Pancreas (tissue), 10 donors: ENCODE results near the gene C1QTNF5. TPM values are rescaled to one million over a fixed set of nuclear protein-coding genes. Genes with fewer than 3 reads are reported as not detected.

ENCODE experiments used
- ATAC-seq, 4 donors: fragments of 200-7000 bp; cut with Tn5 transposase; one replicate each; pipeline versions ENCODE4 v1.8.0 to v1.9.1; 2020; ENCODE audit warnings: mild to moderate bottlenecking in 4 of 4, moderate library complexity in 4 of 4
- DNase-seq, 6 donors: peaks; one replicate each; pipeline ENCODE4 v3.0.0-alpha.2; 2020
- FAIRE-seq: peaks from 2 replicates; lab custom pipeline; 2012; peaks lifted over from hg19 to GRCh38; lab: Jason Lieb, UNC
- H3K27ac ChIP-seq, 4 donors: fragments of 200-600 bp; sonication (generic); 1 replicate in 3 of 4; 2 replicates in 1 of 4; pipeline versions ENCODE4 v1.5.0 to v1.8.0; 2020
- H3K27me3 ChIP-seq, 4 donors: fragments of 200-600 bp; one replicate each; pipeline ENCODE4 v1.8.0; 2021
- H3K36me3 ChIP-seq, 3 donors: fragments of 200-600 bp; sonication (generic) in 1 of 3; one replicate each; pipeline versions ENCODE4 v1.5.0 to v1.8.0; 2020 to 2021
- H3K4me1 ChIP-seq, 3 donors: fragments of 200-600 bp; one replicate each; pipeline ENCODE4 v1.8.0; 2021
- H3K4me3 ChIP-seq, 4 donors: fragments of 200-600 bp; sonication (generic) in 2 of 4; one replicate each; pipeline versions ENCODE4 v1.5.0 to v1.8.0; 2020 to 2021
- H3K9me3 ChIP-seq, 4 donors: fragments of 200-600 bp; one replicate each; pipeline ENCODE4 v1.8.0; 2021
- WGBS, 2 donors: extraction: QIAGEN DNeasy Blood & Tissue Kit; methylation state at CpG; one replicate each; pipeline ENCODE4 v1.1.7; 2013; 5-methylcytosine and 5-hydroxymethylcytosine counted together
- intact Hi-C, 3 donors: fragments of 100-400 bp; cut with DNase I; formaldehyde crosslinking; loops; one replicate each; pipeline versions ENCODE4 v1.11.1 to v1.14.2; 2022
- polyA plus RNA-seq, 2 donors: library from polyadenylated mRNA; stranded (reverse); fragments of 200-250 nt; gene quantifications; one replicate each; pipeline ENCODE4 v1.2.3, GENCODE V29; 2013
- total RNA-seq, 6 donors: library from RNA; stranded (reverse); fragmentation: NEBNext Ultra II Directional in 4 of 6; extraction: Animal tissue kit (Norgen Biotek cat#: 25700) in 4 of 6; gene quantifications; one replicate each; pipeline versions ENCODE4 v1.2.1 to v1.2.4, GENCODE V29; 2021 to 2023
- TF ChIP-seq, protein P1 (sequence below), 4 donors: fragments of 200-600 bp; sonication (generic) in 3 of 4; IDR thresholded peaks; one replicate each; pipeline versions ENCODE4 v1.5.0 to v1.8.0; 2021; ENCODE audit warnings: antibody characterized with exemption in 4 of 4
- donor health status: healthy with polysubstance abuse.
- donor health status: DM: no; HTN: no; CAD: no; lungs with moderate emphysema.
- donor health status: DM: no; HTN: no; CAD: no.
- donor health status: control.
- donor health status: control.
- donor health status: Bipolar disorder and iron deficiency.
- donor health status: DM: yes; HTN: yes; CAD: no.
- donor health status: DM: no; HTN: no; CAD: no.
- donor health status: DM: no; HTN: no; CAD: no.
- donor health status: DM: yes; HTN: yes; CAD: no.

C1QTNF5 gene
- total and polyA plus RNA-seq, 8 donors = 6.7 to 27.9 (median 15.7) TPM

DNA sequence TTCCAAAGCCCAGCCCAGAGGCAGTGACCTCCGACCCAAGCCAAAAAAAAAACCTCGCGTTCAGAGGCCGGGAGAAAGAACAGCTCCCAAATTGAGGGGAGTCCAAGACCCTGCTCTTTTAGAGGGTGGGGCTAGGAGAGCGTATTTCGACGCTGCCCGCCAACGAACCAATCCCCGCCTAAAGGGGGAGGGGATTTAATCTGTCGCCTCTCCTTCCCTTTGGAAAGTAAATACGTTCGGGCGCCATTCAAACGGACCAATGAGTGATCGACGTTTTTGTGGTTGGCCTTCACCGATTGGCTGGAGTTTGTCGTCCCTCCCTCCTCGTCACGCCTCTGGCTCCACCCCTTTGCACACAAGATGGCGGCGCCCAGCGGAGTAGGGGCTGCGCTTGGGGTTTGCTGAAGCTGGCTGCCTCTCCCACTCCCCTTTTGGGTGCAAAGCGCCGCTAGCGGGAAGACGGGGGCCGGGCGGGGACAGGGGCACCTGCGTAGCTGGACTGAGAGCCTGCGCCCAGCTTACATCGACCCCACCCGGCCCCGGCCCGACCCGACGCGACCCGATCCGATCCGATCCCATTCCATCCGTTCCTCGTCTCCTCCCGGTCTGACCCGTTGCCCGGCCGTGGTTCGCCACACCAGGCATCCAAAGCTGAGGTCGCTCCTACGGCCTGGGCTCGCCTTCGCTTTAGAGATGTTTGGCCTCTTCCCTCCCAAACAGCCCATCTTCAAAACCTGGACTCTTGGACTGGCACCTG, 6.3 kb downstream of the C1QTNF5 start, which contains the start of gene RNF26:
Gene RNF26 (plus strand): TSS at position 354 of the 757 bp plus-strand sequence. CDS start 596 bp downstream, outside the sequence.
- FAIRE-seq = peak; percentile 97

DNA sequence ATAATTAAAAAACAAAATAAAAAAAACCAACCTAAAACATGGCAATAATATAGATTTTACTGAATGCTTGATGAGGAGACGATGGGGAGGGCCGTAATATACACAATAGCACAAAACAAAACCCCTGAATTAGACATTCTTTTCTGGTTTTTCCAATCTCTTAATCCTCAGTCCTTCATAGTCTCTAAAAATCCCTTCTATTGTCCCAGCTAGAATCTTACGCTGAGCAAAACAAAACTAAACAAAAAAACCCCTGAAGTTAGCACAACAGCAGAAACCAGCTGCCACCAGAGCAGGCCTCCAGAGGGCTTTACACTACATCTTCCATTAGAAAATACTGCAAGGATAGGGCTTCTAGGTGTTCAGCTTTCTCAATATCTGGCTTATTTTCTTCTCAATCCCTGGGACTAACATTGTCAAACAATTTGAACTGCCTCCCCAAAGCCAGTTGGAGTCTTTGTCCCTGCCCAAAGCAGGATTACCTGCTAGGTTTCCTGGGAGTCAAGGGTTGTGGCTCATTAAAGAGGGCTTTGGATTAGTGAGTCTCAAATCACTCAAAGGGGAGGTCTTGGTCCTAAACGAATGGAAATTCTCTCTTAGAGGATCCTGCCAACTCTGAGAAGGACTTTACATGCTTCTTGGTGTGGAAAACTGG, 8.4 kb downstream of the C1QTNF5 start:
- no peaks in the 10 kb centered on the region for H3K36me3 ChIP-seq
- 70 to 77% methylated on average over 4 of the region's 4 CpGs for WGBS, 2 donors
- DNase-seq = no peak
- no peaks in the 10 kb centered on the region for H3K27me3 ChIP-seq
- peaks cover 0 to 9% (median 8%) of the 10 kb centered on the region in 3 donors for H3K4me1 ChIP-seq
- H3K27ac ChIP-seq = no peak overlapping the region
- no peak for FAIRE-seq
- no peak for ATAC-seq
- intact Hi-C loops = no loop called here
- TF ChIP-seq, protein P1, sequence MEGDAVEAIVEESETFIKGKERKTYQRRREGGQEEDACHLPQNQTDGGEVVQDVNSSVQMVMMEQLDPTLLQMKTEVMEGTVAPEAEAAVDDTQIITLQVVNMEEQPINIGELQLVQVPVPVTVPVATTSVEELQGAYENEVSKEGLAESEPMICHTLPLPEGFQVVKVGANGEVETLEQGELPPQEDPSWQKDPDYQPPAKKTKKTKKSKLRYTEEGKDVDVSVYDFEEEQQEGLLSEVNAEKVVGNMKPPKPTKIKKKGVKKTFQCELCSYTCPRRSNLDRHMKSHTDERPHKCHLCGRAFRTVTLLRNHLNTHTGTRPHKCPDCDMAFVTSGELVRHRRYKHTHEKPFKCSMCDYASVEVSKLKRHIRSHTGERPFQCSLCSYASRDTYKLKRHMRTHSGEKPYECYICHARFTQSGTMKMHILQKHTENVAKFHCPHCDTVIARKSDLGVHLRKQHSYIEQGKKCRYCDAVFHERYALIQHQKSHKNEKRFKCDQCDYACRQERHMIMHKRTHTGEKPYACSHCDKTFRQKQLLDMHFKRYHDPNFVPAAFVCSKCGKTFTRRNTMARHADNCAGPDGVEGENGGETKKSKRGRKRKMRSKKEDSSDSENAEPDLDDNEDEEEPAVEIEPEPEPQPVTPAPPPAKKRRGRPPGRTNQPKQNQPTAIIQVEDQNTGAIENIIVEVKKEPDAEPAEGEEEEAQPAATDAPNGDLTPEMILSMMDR (IDR thresholded peaks at IDR 0.05) = no peak
- H3K4me3 ChIP-seq = no peak overlapping the region
- no peaks in the 10 kb centered on the region for H3K9me3 ChIP-seq

More for the DNA sequence above, 6.3 kb downstream of the C1QTNF5 start, which contains the start of gene RNF26:
- 0% methylated on average over 44 to 54 of the region's 54 CpGs for WGBS, 2 donors
- Histone ChIP-seq H3K9me3 (no peaks in the 10 kb centered on the region), H3K4me1 (peaks cover 0 to 11% (median 8%) of the 10 kb centered on the region in 3 donors), H3K27ac (peak within 1 kb of the TSS; percentile 63 to 84 (median 72)), H3K36me3 (no peaks in the 10 kb centered on the region), H3K27me3 (no peaks in the 10 kb centered on the region), H3K4me3 (peak within 1 kb of the TSS; percentile 68 to 90 (median 89))
- DNase-seq = peak; percentile 92 to 95 (median 95)
- TF ChIP-seq, protein P1 (IDR thresholded peaks at IDR 0.05) = no peak
- intact Hi-C loops = no loop called here
- ATAC-seq = peak; percentile 95 to 98 (median 96)

- WGBS, 2 donors = 50 to 62% methylated on average over 1 of the region's 1 CpG
- intact Hi-C loops = no loop called here
Observed at GRCh38 chr11:119330237-119330636, 10.4 kb downstream of the C1QTNF5 start.

DNA sequence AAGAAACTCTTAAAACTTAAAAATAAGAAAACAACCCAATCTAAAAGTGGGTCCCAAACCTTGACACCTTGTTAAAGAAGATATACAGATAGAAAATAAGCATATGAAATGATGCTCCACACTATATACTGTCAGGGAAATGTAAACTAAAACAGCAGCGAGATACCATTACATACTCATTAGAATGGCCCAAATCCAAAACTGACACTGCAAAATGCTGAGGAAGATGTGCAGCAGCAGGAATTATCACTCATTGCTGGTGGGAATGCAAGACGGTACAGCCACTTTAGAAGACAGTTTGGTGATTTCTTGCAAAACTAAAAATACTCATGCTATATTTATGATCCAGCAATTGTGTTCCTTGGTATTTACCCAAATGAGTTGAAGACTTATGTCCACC, 11.4 kb downstream of the C1QTNF5 start:
- TF ChIP-seq, protein P1 (IDR thresholded peaks at IDR 0.05) = no peak
- Histone ChIP-seq H3K4me1 (no peaks in the 10 kb centered on the region), H3K9me3 (no peaks in the 10 kb centered on the region), H3K27me3 (no peaks in the 10 kb centered on the region), H3K27ac (no peak overlapping the region), H3K4me3 (no peak overlapping the region), H3K36me3 (no peaks in the 10 kb centered on the region)
- 53 to 65% methylated on average over 2 of the region's 2 CpGs for WGBS, 2 donors
- FAIRE-seq (no peak), DNase-seq (no peak), ATAC-seq (no peak)
- intact Hi-C loops = loop anchor here in 1 of 3 donors (10.0 kb wide), 1 partner anchor 45 kb away; no protein-coding TSS in a partner anchor

More at GRCh38 chr11:119330237-119330636, 10.4 kb downstream of the C1QTNF5 start:
- TF ChIP-seq, protein P1 (IDR thresholded peaks at IDR 0.05) = no peak
- ATAC-seq (no peak), DNase-seq (no peak), FAIRE-seq (no peak)
- Histone ChIP-seq H3K27ac (no peak overlapping the region), H3K4me3 (no peak overlapping the region), H3K4me1 (peaks cover 0 to 5% (median 4%) of the 10 kb centered on the region in 3 donors), H3K36me3 (no peaks in the 10 kb centered on the region), H3K27me3 (no peaks in the 10 kb centered on the region), H3K9me3 (no peaks in the 10 kb centered on the region)
